Stimulated activated CD8-positive, alpha-beta memory T cell treated with anti-CD3 and anti-CD28 coated beads, Interleukin-2, amount 100 ng/mL, for 1 hour (primary cell): ENCODE measurements around the gene BHMT.
"Not testable (repeated sequence)": the region's sequence is repeated elsewhere in the genome, so short reads cannot be mapped to it uniquely, and the experiment has no call there.

ENCODE experiments used
- DNase-seq, 2 donors: peaks; one replicate each; pipeline ENCODE4 v3.0.0-alpha.2; 2020; ENCODE audit warnings: low read depth in 2 of 2

Gene BHMT

DNA sequence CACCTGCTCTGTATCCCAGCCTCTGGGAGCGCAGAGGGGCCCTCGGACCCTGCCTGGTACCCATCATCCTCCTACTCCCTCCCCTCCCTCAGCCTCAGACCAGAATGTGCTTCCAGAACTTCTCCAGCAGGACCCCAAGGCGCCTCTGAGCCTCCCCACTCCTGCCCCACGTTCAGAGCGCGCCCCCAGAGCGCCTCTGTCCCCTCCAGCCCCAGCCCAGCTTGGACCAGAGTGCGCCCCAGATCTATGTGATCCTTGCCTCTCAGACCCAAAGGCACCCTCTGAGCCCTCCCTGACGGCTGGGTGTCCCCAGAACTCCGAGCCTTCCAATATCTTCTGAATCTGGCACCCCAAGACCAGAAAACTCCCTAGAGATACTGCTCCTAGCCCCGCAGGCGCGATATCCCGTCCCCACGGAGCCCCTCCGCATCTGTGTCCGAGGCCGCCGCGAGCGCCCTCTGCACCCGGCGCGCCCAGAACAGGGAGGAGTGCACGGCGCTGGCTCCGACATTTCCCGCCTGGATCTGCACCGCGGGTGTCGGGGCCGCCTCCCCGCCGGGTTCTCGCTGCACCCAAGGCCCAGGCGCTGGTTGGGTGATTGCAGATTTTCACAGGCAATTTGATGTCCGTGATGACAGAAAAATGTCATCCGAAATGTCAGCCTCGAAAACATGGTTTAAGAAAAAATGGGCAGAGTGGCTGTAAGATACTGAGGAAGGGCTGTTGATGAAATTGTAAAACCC lies 522 bp downstream of the BHMT start:
- DNase-seq: no peak

DNA sequence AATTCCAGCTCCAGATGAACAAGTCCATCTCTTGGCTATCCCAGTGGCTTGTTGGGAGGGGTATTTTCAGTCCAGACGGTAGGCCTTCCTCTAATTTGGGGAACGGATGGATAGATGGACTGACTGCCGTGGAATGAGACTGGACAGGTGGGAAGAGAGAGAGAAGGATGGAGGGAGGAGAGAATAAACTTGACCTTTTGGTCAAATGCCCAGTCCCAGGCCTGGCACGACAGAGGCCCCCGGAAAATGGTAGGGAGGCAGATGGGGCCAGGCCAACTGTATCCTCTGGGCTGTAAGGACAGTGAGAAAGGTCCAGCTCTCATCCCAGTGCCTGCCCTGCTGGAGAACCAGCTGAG lies 1.1 kb downstream of the BHMT start:
- DNase-seq: no peak

DNA sequence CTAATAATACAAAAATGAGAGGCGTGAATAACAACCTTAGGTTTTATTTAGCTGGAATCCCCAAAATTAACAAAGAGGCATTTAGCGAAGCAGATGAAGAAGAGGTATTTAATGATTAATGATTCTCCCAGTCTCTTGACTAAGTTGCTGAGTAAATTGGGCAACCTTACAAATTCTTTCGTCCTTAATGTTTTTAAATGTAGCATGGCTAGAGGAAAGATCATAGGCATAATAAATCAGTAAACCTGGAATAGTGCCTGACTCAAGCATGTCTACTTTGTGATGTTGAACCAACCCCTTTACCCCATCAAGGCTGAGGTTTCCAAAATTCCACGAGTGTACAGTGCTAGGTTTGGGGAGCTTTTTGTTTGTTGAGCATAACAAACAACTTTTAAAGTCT lies 7.9 kb downstream of the BHMT start:
- DNase-seq: no peak

DNA sequence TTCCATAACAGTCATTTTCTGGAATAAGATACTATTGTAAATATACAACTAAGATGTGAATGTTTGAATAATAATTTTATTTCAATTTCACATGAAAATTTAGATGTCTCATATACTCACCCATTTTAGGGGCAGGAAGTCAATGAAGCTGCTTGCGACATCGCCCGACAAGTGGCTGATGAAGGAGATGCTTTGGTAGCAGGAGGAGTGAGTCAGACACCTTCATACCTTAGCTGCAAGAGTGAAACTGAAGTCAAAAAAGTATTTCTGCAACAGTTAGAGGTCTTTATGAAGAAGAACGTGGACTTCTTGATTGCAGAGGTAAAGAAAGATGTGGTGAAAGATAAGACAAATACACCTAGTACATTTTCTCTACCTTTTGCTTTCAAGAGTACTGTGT lies 8.6 kb downstream of the BHMT start:
- no peak for DNase-seq

DNA sequence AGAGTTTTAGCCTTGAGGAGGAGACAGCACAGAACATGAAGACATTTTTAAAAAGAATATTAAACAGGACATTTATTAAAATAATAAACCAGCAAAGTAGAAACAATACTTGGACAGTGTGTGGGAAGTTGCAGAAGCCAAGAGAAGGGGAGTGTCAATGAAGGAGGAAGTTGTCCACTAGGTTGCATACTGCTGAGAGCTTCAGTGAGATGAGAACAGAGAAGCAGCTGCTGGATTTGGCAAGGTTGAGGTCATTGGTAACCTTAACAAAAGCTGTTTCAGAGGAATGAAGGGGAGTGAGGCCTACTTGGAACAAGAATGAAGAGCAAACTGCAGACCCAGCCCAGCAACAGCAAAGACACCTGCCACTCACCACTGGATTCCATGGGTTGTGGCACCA lies 11.4 kb downstream of the BHMT start:
- no peak for DNase-seq

DNA sequence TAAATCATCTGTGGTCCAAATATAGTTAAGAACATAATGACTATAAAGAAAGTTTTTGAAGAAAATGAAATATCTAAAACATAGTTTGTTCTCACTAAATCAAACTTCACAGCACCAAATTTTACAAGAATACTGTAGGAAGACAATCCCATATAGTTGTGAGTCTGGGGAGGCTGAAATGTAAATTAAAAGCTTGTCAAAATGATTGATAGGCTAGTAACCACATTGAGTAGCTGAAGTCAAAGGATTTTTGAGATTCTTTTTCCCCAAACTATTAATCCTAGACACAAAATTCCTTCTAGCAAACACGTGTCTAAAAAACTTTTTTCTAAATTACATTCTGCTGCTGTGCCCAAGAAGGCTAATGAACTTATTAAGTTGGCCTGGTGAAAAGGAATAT lies 13.0 kb downstream of the BHMT start:
- no peak for DNase-seq

DNA sequence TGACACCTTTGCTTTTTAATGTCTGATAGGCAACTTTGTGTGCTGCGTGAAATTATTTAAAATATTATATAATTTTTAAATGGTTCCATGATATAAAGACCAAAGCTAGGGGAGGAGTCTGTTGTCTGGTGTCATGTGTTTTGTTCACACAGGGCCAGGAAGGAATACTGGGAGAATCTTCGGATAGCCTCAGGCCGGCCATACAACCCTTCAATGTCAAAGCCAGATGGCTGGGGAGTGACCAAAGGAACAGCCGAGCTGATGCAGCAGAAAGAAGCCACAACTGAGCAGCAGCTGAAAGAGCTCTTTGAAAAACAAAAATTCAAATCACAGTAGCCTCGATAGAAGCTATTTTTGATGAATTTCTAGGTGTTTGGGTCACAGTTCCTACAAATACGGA lies 19.2 kb downstream of the BHMT start:
- no peak for DNase-seq

DNA sequence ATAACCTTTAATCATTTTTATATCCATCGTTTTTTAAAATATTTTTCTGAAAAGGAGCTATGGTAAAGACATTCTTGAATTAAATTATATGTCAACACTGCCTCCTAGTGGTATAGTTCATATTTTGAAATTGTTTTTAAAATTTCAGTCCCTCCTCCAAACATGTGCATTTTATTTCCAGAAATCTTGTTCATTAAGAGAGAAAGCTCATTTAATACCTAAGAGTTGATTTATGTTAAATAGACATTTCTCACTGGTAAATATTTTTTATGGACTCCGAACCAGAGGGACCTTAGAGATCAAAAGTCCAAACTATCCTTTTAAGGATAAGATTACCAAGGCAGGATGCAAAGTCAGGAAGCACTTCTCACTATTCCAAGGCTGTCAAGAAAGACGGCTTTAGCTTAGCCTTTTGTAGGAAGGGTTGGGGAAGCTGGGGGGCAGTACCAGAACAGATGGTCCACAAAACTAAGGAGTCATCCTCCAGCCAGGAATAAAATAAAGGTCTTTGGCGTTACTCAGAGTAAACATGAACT lies 21.6 kb downstream of the BHMT start:
- DNase-seq: no peak

DNA sequence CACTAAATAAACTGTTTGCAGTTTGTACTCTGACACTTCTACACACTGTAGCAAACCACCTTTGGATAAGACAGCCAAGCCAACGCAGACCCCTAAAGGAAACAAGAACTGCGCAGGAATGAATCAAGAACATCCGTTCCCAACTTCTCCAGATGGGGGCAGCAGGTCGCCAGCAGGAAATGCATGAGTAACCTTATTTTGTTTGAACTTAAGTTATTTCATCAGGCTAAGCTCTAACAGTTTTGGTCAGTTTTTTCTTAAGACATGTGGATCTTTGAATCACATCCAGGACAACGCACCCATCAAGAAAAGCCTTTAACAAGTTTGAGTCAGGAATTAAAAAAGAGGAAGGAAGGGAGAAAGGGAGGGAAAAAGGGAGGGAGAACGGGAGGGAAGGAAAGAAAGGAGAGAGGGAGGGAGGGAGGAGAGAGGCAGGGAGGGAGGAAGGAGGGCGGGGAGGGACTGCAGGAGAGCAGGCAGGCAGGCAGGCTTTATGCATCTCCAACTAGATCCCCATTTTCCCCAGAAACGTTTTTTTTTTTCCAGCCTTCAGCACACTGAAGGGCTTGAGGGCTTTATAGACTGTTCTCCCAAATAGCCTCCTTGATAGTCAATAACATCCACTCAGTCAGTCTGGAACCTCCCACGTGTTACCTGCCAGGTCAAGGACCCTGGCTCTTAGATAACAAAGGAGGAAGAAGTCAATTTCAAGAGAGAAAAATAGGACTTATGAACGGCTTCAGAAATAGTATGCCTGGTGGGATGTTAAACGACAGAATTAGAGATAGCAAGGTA lies 22.2 kb downstream of the BHMT start:
- peak; percentile 4 to 25 for DNase-seq

DNA sequence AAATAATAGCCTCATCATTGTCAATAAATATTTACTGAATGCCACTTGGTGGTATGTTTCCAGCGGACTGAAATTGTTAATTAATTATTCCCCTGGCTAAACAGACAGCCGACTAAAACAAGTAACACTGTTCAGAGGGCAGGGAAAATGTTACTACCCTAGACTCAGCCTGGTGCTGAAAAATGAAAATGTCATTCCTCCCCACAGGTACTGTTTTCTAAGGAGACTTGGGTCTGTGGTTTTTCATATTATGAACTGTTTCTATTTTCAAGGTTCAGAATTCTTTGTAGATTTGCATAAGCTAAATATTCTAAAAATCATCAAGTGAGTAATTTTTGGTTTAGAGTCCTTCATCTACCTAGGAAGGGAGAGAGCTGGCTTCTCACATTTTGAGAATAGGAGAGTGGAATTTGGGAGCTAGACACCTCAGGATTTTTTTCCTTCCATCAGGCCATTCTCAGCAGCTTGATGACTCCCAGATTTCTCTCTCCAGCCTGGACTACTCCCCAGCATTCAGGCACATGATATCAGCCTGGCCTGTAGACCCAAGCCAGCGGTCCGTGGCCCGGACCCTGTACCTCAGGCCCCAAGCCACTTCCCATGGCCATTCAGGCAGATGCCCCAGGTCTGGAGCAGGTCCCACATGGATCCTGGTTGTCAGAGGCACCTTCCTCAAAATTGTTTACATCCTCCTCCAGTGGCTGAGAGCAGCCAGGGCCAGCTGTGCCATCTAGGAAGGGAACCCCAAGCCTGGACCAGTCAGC lies 24.4 kb downstream of the BHMT start:
- DNase-seq: no peak

DNA sequence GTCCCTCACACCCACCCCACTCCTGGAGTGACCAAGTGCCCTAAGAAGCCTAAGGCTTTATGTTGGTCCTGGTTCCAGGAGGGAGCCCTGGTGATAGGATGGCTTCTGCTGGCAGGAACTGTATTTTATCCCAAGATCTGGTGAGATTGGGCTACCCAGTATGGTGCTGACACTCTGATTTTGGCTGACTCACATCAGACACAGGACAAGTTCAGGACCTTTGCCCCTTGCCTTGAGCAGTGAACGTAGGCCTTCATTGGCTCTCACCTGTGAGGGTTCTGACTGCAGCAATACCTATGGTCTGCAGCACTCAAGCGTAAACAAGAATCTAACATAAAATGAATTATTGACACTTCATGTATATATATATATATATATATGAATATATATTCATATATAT lies 25.0 kb downstream of the BHMT start:
- no peak for DNase-seq

DNA sequence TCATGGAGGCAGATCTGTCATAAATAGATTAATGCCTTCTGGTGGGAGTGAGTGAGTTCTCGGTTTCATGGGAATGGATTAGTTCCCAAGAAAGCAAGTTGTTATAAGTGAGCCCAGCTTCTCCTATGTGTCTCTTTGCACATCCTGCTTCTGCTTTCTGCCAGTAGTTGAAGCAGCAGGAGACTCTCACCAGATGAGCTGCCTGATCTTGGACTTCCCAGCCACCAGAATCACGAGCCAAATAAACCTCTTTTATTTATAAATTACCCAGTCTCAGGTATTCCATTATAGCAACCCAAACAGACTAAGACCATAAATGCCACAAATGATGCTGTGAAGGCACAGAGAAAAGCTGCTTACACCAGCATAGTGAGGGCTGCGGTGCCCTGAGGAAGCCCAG lies 28.9 kb downstream of the BHMT start:
- DNase-seq: no peak

DNA sequence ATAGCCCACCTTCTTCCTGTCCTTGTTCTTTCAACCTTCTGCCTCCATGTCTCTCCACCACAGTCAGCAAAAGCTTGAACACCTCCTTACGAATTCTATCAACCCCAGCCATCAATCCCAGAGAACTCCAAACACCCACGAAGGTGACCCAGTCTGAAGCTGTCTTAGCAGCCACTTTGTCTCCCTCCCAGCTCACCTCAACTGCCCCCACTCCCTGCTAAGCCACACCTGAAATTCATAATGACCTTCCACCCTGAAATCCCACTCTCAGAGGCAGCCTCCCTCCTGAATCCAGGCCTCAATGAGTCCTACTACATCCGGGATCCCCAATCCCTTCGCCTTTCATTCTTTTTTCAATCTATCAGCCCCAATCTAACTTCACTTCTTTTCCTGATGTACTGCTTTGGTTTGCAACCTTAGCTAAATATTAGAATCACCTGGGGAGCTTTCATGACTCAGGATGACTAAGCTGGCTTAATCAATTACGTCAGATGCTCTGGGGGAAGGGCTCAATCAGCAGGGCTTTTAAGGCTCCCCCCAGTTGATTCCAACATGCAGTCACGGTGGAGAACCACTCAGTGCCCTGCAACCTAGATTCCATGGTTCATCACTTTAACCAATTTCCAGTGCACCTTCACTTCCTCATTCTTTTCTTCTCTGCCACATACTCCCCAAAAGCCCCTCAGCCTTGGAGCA lies 32.2 kb downstream of the BHMT start:
- no peak for DNase-seq

DNA sequence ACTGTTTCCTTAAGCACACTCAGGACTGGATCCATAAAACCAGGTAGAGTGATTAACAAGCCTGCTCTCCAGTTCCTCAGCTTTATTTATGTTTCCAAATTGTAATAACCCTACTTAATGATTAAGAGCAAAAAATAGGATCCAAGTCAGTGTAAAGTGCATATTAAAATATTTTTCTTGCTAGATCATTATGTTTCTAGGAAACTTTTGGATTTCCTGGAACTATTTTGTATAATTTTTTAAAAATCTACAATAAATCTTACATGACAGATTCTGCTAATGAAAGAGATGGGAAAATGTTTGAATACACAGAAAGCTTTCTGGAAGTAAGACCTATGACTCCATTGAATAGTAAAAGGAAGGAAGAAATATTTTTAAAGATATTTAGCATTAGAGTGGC lies 35.5 kb downstream of the BHMT start:
- no peak for DNase-seq

DNA sequence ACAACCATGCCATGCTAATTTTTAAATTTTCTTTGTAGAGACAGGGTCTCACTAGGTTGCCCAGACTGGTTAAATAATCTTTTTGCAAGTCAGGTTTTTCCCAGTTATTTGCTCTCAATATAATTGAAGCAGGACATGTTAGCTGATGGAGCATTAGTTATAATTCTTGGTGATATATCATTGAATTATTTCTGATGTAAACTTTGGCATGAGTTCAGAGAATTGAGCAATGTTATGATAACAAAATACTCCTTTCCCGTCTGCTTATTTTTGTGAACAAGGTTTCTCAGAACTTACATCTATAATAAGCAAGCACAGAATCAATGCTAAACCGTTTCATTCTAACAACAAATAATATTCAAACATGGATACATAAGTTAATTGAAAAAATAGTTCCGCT lies 37.8 kb downstream of the BHMT start:
- no peak for DNase-seq

DNA sequence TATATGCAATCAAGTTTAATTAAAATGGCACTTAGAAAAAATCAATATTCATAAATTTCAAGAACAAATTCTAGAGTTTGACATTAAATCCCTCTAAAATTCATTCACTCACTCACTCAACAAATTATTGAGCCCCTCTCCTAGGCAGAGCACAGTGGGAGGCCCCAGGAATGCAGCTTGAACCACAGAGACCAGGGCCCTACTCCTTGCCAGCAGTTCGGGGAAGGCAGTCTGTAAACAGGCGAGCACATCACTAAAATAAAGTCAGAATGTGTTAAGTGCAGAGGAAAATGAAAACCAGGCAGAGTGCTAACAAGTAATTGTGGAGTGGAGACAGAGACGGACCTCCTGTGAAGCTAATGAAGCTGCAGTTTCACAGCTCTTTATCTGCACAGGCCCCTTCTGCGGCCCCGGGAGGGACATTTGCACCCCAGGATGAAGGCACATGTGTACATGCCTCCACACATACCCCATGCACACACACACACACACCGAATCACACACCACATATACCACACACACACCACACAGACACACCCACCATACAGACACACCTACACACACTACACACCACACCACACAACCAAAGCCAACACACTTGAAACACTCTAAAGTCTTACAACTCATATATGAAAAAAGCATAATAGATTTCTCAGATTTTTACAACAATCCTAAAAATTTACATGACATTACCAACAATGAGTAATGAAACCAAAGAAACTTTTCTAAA lies 40.5 kb downstream of the BHMT start:
- no peak for DNase-seq

DNA sequence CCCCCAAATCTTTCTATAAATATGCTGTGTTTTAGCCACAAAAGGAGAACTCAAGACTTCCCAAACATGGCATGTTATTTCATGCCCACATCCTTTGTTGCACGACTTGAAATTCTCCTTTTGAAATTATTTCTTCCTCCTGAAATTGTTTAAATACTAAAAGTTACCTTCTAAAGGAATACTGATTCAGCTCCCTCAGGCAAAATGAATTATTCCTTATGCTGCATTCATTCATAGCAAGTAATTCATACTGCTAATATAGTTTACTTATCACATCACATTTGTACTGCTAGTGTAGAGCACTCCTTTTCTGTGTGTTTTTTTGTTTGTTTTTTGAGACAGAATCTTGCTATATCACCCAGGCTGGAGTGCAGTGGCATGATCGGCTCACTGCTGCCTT lies 45.7 kb downstream of the BHMT start:
- no peak for DNase-seq

DNA sequence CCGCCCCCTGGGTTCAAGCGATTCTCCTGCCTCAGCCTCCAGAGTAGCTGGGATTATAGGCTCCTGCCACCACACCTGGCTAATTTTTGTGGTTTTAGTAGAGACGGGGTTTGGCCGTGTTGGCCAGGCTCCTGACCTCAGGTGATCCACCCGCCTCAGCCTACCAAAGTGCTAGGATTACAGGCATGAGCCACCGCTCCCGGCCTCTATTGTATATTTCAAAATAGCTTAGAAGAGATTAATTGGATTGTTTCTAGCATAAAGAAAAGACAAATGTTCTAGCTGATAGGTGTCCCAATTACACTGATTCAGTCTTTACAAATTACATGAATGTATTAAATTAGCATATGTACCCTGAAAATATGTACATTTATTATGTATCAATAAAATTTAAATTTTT lies 50.0 kb downstream of the BHMT start:
- not testable (repeated sequence) for DNase-seq

DNA sequence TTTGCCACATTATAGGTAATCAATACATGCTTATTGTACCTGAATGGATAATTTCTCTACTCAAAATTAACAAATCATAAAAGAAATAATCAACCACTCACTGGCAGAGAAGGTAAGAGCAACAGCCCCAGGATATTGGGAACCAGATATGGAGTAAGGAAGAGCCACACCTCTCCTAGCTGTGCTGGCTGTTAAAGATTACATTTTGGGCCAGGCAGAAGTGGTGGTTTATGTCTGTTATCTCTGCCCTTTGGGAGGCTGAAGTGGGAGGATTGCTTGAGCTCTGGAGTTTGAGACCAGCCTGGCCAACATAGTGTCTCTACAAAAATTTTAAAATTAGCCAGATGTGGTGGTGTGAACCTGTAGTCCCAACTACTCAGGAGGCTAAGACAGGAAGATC lies 56.4 kb downstream of the BHMT start:
- DNase-seq: no peak

DNA sequence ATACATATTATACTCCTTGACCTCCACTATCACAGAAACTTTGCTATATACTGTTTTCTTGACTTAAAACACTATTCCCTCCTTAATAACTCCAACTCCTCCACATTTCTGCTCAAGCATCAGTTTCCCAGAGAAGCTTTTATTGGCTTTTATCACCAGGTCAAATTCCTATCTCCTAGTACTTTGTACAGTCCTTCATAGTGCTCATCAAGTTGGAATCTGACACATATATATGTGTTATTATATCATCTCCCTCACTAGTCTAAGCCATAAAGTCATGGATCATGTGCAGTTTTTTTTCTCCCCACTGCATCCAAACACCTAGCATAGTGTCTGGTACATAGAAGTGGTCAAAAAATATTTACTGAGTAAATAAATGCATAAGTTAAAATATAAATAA lies 59.1 kb downstream of the BHMT start:
- DNase-seq: no peak

DNA sequence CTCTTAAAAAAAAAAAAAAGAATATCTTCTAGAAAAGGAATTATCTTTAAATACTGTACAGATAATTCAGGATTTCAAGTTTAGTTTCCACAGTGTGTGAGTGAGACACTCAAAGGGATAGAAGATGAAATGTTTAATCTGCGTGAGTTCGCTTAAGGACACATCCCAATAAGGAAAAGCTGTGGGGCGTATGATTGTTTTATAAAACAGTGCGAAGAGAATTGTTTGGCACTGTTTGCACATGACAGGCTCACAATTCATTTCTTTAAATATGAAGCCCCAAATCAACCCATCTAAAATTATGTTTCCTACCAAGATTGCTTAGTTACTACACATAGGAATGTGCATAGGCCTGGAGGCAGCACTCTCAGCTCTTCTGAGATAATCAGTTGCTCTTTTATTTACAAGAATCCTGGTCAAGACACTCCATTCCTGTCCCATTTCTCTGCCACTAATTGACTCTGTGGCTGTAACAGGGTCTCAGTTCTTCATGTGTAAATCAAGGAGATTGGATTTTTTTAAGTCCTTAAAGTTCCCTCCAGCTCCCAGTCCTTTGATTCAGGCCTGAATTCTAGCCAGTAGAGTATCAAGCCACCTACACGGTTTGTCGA lies 60.1 kb downstream of the BHMT start:
- DNase-seq: no peak
